OCI-LY3 (cell line): ENCODE data around the gene CMTR1.
"Not testable (repeated sequence)": the region's sequence is repeated elsewhere in the genome, so short reads cannot be mapped to it uniquely, and the experiment has no call there.

Source experiments
- H2AFZ ChIP-seq: fragments of 200-600, 300-600 bp; shearing (Covaris generic); 2 replicates; pipeline ENCODE4 v1.6.0; 2014; ENCODE audit warnings: antibody characterized with exemption, low read depth, low read length
- H3K27ac ChIP-seq: fragments of 200-600, 300-600 bp; sonication (generic); 2 replicates; pipeline ENCODE4 v1.5.1; 2014; ENCODE audit warnings: mild to moderate bottlenecking, low read length, moderate library complexity, mixed read lengths
- H3K27me3 ChIP-seq: fragments of 200-600, 300-600 bp; sonication (generic); 2 replicates; pipeline ENCODE4 v1.6.1; 2014; ENCODE audit warnings: low read depth, low read length, mixed read lengths
- H3K36me3 ChIP-seq: fragments of 200-600, 300-600 bp; sonication (generic); replicated peaks from 2 replicates; pipeline ENCODE3; 2014; ENCODE audit warnings: low read depth, low read length, mixed read lengths
- H3K4me1 ChIP-seq: fragments of 300-600, 200-600 bp; sonication (generic); 2 replicates; pipeline ENCODE4 v1.6.1; 2014; ENCODE audit warnings: low read length, mixed read lengths
- H3K4me2 ChIP-seq: fragments of 200-600, 300-600 bp; sonication (generic); 2 replicates; pipeline ENCODE4 v1.6.1; 2014; ENCODE audit warnings: low read length, mixed read lengths
- H3K4me3 ChIP-seq: fragments of 300-600, 200-600 bp; sonication (generic); 2 replicates; pipeline ENCODE4 v1.5.1; 2014; ENCODE audit warnings: antibody characterized with exemption, mild to moderate bottlenecking, low read length, moderate library complexity
- H3K79me2 ChIP-seq: fragments of 300-600, 200-600 bp; shearing (Covaris generic); 2 replicates; pipeline ENCODE4 v1.6.1; 2014; ENCODE audit warnings: mild to moderate bottlenecking, low read length, mixed read lengths
- H3K9ac ChIP-seq: fragments of 300-600, 200-600 bp; shearing (Covaris generic); 2 replicates; pipeline ENCODE4 v1.6.0; 2014; ENCODE audit warnings: mild to moderate bottlenecking, low read length, moderate library complexity
- H3K9me3 ChIP-seq: fragments of 200-600, 300-600 bp; shearing (Covaris generic); 2 replicates; pipeline ENCODE4 v1.6.1; 2014; ENCODE audit warnings: low read length, mixed read lengths; ENCODE audit not compliant: insufficient read depth
- H4K20me1 ChIP-seq: fragments of 200-600, 300-600 bp; sonication (generic); 2 replicates; pipeline ENCODE4 v1.6.1; 2016; ENCODE audit warnings: low read length, mixed read lengths; ENCODE audit not compliant: insufficient read depth
- CTCF ChIP-seq: fragments of 200-600, 300-600 bp; sonication (generic); IDR thresholded peaks from 2 replicates; pipeline ENCODE4 v1.5.1; 2014; ENCODE audit warnings: antibody characterized with exemption, low read length, low read depth
- EZH2phosphoT487 ChIP-seq: fragments of 200-600 bp; shearing (Covaris generic); IDR thresholded peaks from 2 replicates; pipeline ENCODE4 v1.6.1; 2018; ENCODE audit warnings: antibody characterized with exemption, mixed run types, low read depth

Gene CMTR1

GRCh38 chr6:37399795-37400490 lies 33.1 kb upstream of the CMTR1 start:
- no peaks in the 10 kb centered on the region for H3K4me1 ChIP-seq
- H3K36me3 ChIP-seq, result peaks cover 2% of the 10 kb centered on the region
- H3K79me2 ChIP-seq, result no peaks in the 10 kb centered on the region
- no peaks in the 10 kb centered on the region for H3K27me3 ChIP-seq
- H3K9ac ChIP-seq, result no peak overlapping the region
- H3K4me2 ChIP-seq, result no peak overlapping the region
- H2AFZ ChIP-seq, result no peak overlapping the region
- no peaks in the 10 kb centered on the region for H4K20me1 ChIP-seq
- TF ChIP-seq EZH2phosphoT487, result no peak
- TF ChIP-seq CTCF, result no peak
- no peak overlapping the region for H3K27ac ChIP-seq
- H3K4me3 ChIP-seq, result no peak overlapping the region
- no peaks in the 10 kb centered on the region for H3K9me3 ChIP-seq

- not testable (repeated sequence) for H3K9ac ChIP-seq, H3K27ac ChIP-seq, H3K79me2 ChIP-seq, H2AFZ ChIP-seq, H3K27me3 ChIP-seq, H3K9me3 ChIP-seq, H3K4me1 ChIP-seq, H3K4me3 ChIP-seq, H4K20me1 ChIP-seq, H3K4me2 ChIP-seq, H3K36me3 ChIP-seq
Measured at GRCh38 chr6:37401658-37402057, 31.4 kb upstream of the CMTR1 start.

- no peak overlapping the region for H3K9ac ChIP-seq
- no peaks in the 10 kb centered on the region for H3K79me2 ChIP-seq
- H3K4me3 ChIP-seq, result no peak overlapping the region
- H3K27ac ChIP-seq, result no peak overlapping the region
- H3K9me3 ChIP-seq, result no peaks in the 10 kb centered on the region
- no peaks in the 10 kb centered on the region for H3K4me1 ChIP-seq
- no peaks in the 10 kb centered on the region for H4K20me1 ChIP-seq
- no peak overlapping the region for H3K4me2 ChIP-seq
- H3K27me3 ChIP-seq, result no peaks in the 10 kb centered on the region
- no peaks in the 10 kb centered on the region for H3K36me3 ChIP-seq
- no peak overlapping the region for H2AFZ ChIP-seq
- TF ChIP-seq CTCF (no peak), EZH2phosphoT487 (no peak)
Measured at GRCh38 chr6:37406726-37407341, 26.2 kb upstream of the CMTR1 start.

- Histone ChIP-seq H3K27ac (no peak overlapping the region), H4K20me1 (no peaks in the 10 kb centered on the region), H3K27me3 (no peaks in the 10 kb centered on the region), H3K4me2 (no peak overlapping the region), H3K4me1 (no peaks in the 10 kb centered on the region), H3K79me2 (no peaks in the 10 kb centered on the region), H2AFZ (no peak overlapping the region), H3K36me3 (no peaks in the 10 kb centered on the region), H3K9me3 (no peaks in the 10 kb centered on the region), H3K9ac (no peak overlapping the region), H3K4me3 (no peak overlapping the region)
- TF ChIP-seq EZH2phosphoT487 (no peak), CTCF (no peak)
Measured at GRCh38 chr6:37407948-37408347, 25.1 kb upstream of the CMTR1 start.
